A549 (cell line): ENCODE results near the gene KSR1. TPM values are rescaled to one million over a fixed set of nuclear protein-coding genes. Genes with fewer than 3 reads are reported as not detected.
A peak's percentile ranks its signal among the peaks of the same experiment; 100 is the strongest.

Experiments
- ATAC-seq, 2 experiments: fragments of 200-7000 bp in 1 of 2; fragments of >200 bp in 1 of 2; cut with Nextera tagmentation in 1 of 2; cut with Tn5 transposase in 1 of 2; 3 replicates each; pipeline versions ENCODE4 v1.8.0 to v1.9.1; 2018 to 2020; ENCODE audit warnings: mild to moderate bottlenecking in 1 of 2, moderate library complexity in 1 of 2
- CTCF ChIA-PET: fragments of 300-600 bp; sonication (Branson Sonifier 250); formaldehyde crosslinking; extraction: SDS; loops from one replicate; lab custom pipeline; 2021; ENCODE audit warnings: antibody characterized with exemption, inconsistent platforms; lab: Yijun Ruan, JAX
- POLR2A ChIA-PET: fragments of 350-600 bp; formaldehyde crosslinking; extraction: SDS; loops from one replicate; lab custom pipeline; 2021; ENCODE audit warnings: antibody characterized with exemption, inconsistent platforms; lab: Yijun Ruan, JAX
- DNase-seq, 2 experiments: peaks; one replicate each; pipeline versions ENCODE4 v3.0.0 to v3.0.0-alpha.2; 2011 to 2016; ENCODE audit warnings: low read depth in 1 of 2, low spot score in 1 of 2
- FAIRE-seq: peaks from 2 replicates; lab custom pipeline; 2011; peaks lifted over from hg19 to GRCh38; lab: Jason Lieb, UNC
- H3K27ac ChIP-seq, 2 experiments: fragments of >200 bp; sonication (Bioruptor Twin); formaldehyde crosslinking; 3 replicates each; pipeline ENCODE4 v1.5.1; 2016 to 2017
- H3K4me1 ChIP-seq: fragments of >200 bp; sonication (Bioruptor Twin); formaldehyde crosslinking; 3 replicates; pipeline ENCODE4 v1.6.1; 2016
- H3K4me2 ChIP-seq: fragments of >200 bp; sonication (Bioruptor Twin); formaldehyde crosslinking; 3 replicates; pipeline ENCODE4 v1.6.1; 2016
- H3K4me3 ChIP-seq: fragments of >200 bp; sonication (Bioruptor Twin); formaldehyde crosslinking; 3 replicates; pipeline ENCODE4 v1.5.1; 2016
- H3K9me3 ChIP-seq: fragments of >200 bp; sonication (Bioruptor Twin); formaldehyde crosslinking; 3 replicates; pipeline ENCODE4 v1.6.1; 2016
- ATOH8 ChIP-seq: fragments of 250-450 bp; sonication (Bioruptor Pico); IDR thresholded peaks from 2 replicates; pipeline ENCODE4 v1.5.0; 2020; ENCODE audit warnings: low read depth, mild to moderate bottlenecking, moderate library complexity
- BHLHE40 ChIP-seq: IDR thresholded peaks from 2 replicates; pipeline ENCODE4 v1.6.1; 2012; ENCODE audit warnings: low read depth, low read length, inconsistent platforms
- CHD2 ChIP-seq: fragments of 150-350 bp; IDR thresholded peaks from 2 replicates; pipeline ENCODE4 v1.6.1; 2014; ENCODE audit warnings: low read length; ENCODE audit not compliant: partially characterized antibody
- CHD4 ChIP-seq: fragments of 200-600 bp; sonication (generic); IDR thresholded peaks from 2 replicates; pipeline ENCODE4 v1.6.1; 2016; ENCODE audit warnings: antibody characterized with exemption, mild to moderate bottlenecking, borderline replicate concordance
- CTCF ChIP-seq: fragments of >200 bp; sonication (Bioruptor Twin); formaldehyde crosslinking; IDR thresholded peaks from 3 replicates; pipeline ENCODE4 v1.5.1; 2016
- EHMT2 ChIP-seq: fragments of 200-600 bp; sonication (generic); IDR thresholded peaks from 2 replicates; pipeline ENCODE4 v1.6.1; 2016; ENCODE audit warnings: antibody characterized with exemption, low read depth, mild to moderate bottlenecking, moderate library complexity
- ELK1 ChIP-seq: fragments of 150-350 bp; IDR thresholded peaks from 2 replicates; pipeline ENCODE4 v1.6.1; 2014; ENCODE audit warnings: low read depth, mild to moderate bottlenecking, low read length
- GATA3 ChIP-seq: IDR thresholded peaks from 2 replicates; pipeline ENCODE4 v1.6.1; 2012; ENCODE audit warnings: borderline replicate concordance
- HDAC2 ChIP-seq: fragments of 200-600 bp; sonication (generic); IDR thresholded peaks from 2 replicates; pipeline ENCODE4 v1.6.1; 2016
- HOXB13 ChIP-seq: fragments of 250-450 bp; sonication (Bioruptor Pico); IDR thresholded peaks from 2 replicates; pipeline ENCODE4 v1.5.0; 2020; ENCODE audit warnings: low read depth, mild to moderate bottlenecking, moderate library complexity
- JUN ChIP-seq, 2 experiments: fragments of >200 bp; sonication (Bioruptor Twin); formaldehyde crosslinking; IDR thresholded peaks; 2 replicates in 1 of 2; 3 replicates in 1 of 2; pipeline ENCODE4 v1.6.1; 2016 to 2017
- KDM1A ChIP-seq: fragments of 200-600 bp; sonication (generic); IDR thresholded peaks from 2 replicates; pipeline ENCODE4 v1.6.1; 2016; ENCODE audit warnings: low read depth, mild to moderate bottlenecking
- MAX ChIP-seq: IDR thresholded peaks from 2 replicates; pipeline ENCODE4 v1.6.1; 2012
- MYC ChIP-seq: IDR thresholded peaks from 2 replicates; pipeline ENCODE4 v1.6.1; 2012; ENCODE audit warnings: mild to moderate bottlenecking, inconsistent platforms, low read length, improper control_type of control experiment, borderline replicate concordance
- NFE2L2 ChIP-seq: fragments of 150-350 bp; conservative IDR thresholded peaks from 2 replicates; pipeline ENCODE4 v1.6.1; 2014; ENCODE audit warnings: low read length
- NPAS2 ChIP-seq: fragments of 250-450 bp; sonication (Bioruptor Pico); IDR thresholded peaks from 2 replicates; pipeline ENCODE4 v1.8.0; 2022; ENCODE audit warnings: mild to moderate bottlenecking, moderate library complexity, borderline replicate concordance
- POLR2AphosphoS2 ChIP-seq: conservative IDR thresholded peaks from 2 replicates; pipeline ENCODE4 v1.6.1; 2012; ENCODE audit warnings: low read length, improper control_type of control experiment, inconsistent platforms
- RCOR1 ChIP-seq: fragments of 150-350 bp; IDR thresholded peaks from 2 replicates; pipeline ENCODE4 v1.6.1; 2014; ENCODE audit warnings: antibody characterized with exemption, low read length, low read depth
- SMC3 ChIP-seq: fragments of >200 bp; sonication (Bioruptor Twin); formaldehyde crosslinking; IDR thresholded peaks from 3 replicates; pipeline ENCODE4 v1.6.1; 2018; ENCODE audit warnings: inconsistent platforms
- SREBF2 ChIP-seq: fragments of 450-650 bp; IDR thresholded peaks from 2 replicates; pipeline ENCODE4 v1.6.1; 2014; ENCODE audit warnings: mild to moderate bottlenecking, moderate library complexity
- TFCP2L1 ChIP-seq: fragments of 250-450 bp; sonication (Bioruptor Pico); IDR thresholded peaks from 2 replicates; pipeline ENCODE4 v1.5.0; 2021; ENCODE audit warnings: mild to moderate bottlenecking
- USF2 ChIP-seq: fragments of 450-650 bp; IDR thresholded peaks from 2 replicates; pipeline ENCODE4 v1.6.1; 2014; ENCODE audit warnings: antibody characterized with exemption
- ZSCAN20 ChIP-seq: fragments of 250-450 bp; sonication (Bioruptor Pico); IDR thresholded peaks from 2 replicates; pipeline ENCODE4 v1.8.0; 2022; ENCODE audit warnings: mild to moderate bottlenecking, moderate library complexity
- WGBS: methylation state at CpG from one replicate; pipeline ENCODE4 v1.1.6; 2017; ENCODE audit errors: missing lambda C conversion rate; 5-methylcytosine and 5-hydroxymethylcytosine counted together
- polyA plus RNA-seq, 4 experiments: library from polyadenylated mRNA; depleted of rRNA in 3 of 4; stranded (reverse); fragments of >200 nt; fragmentation: RNase III in 1 of 4; extraction: RNeasy Plus Mini Kit Qiagen cat#74134 plus additional on column Dnase treatment in 1 of 4; gene quantifications; 2 replicates in 3 of 4; 3 replicates in 1 of 4; pipeline ENCODE4 v1.2.3, GENCODE V29; 2011 to 2017

The KSR1 gene
- polyA plus RNA-seq, 2 of the 4 experiments (the other 2 are of a cell fraction) = 13.3 to 14.6 TPM

GRCh38 chr17:27572665-27573064 lies 116.4 kb downstream of the KSR1 start:
- WGBS = 92% methylated on average over 7 of the region's 7 CpGs
- H3K27ac ChIP-seq = peak overlapping the region in 1 of 2 experiments; percentile 87; a peak in 3 of 6 replicates
- H3K4me1 ChIP-seq = peaks cover 80% of the 10 kb centered on the region
- no peak overlapping the region for H3K4me3 ChIP-seq
- TF ChIP-seq ATOH8 = no peak
- no peak for TF ChIP-seq ZSCAN20
- no peak for TF ChIP-seq BHLHE40
- no peak for TF ChIP-seq CTCF
- no peak for TF ChIP-seq RCOR1
- TF ChIP-seq CHD2 = no peak
- TF ChIP-seq JUN (IDR thresholded peaks at IDR 0.05) = no peak
- no peak overlapping the region for H3K4me2 ChIP-seq
- FAIRE-seq = no peak
- ChIA-PET CTCF (interaction anchor here (0.9 to 25.8 kb wide), 8 partner anchors 9 to 307 kb away, joined by 3 to 523 read pairs (median 4); no protein-coding TSS in a partner anchor), POLR2A (no interaction called here)
- no peak for DNase-seq
- H3K9me3 ChIP-seq = no peaks in the 10 kb centered on the region
- no peak for ATAC-seq

- DNase-seq (no peak), FAIRE-seq (no peak), ATAC-seq (no peak)
- Histone ChIP-seq H3K4me2 (no peak overlapping the region; the same call in 2 of the 3 replicates), H3K9me3 (no peaks in the 10 kb centered on the region), H3K27ac (peak overlapping the region; percentile 10 to 87)
- TF ChIP-seq POLR2AphosphoS2 (no peak), HOXB13 (CRISPR knock-in tag) (no peak), MYC (no peak), CHD4 (no peak), USF2 (no peak), CTCF (no peak), TFCP2L1 (CRISPR knock-in tag) (no peak), KDM1A (no peak), SREBF2 (no peak), ELK1 (no peak), HDAC2 (no peak), NFE2L2 (no peak), ZSCAN20 (no peak), GATA3 (no peak), EHMT2 (no peak), JUN (IDR thresholded peaks at IDR 0.05) (no peak), MAX (no peak), NPAS2 (CRISPR knock-in tag) (no peak), SMC3 (no peak)
- TF ChIP-seq, all 56 proteins: peak for 0
- Histone ChIP-seq H3K4me1 (peaks cover 86% of the 10 kb centered on the region), H3K4me3 (no peak overlapping the region)
- WGBS = 94% methylated on average over 5 of the region's 5 CpGs
- CTCF ChIA-PET = interaction anchor here (0.6 to 25.8 kb wide), 9 partner anchors 8 to 212 kb away, joined by 3 to 523 read pairs (median 4); partner anchors contain the start of gene KSR1
- POLR2A ChIA-PET = no interaction called here
Measured at GRCh38 chr17:27573548-27573947, 117.3 kb downstream of the KSR1 start.
